Head of caudate nucleus (tissue), 42 donors: ENCODE measurements around the gene DOP1B.

Source experiments
- DNase-seq, 42 donors: peaks; one replicate each; pipeline versions ENCODE4 v3.0.0 to v3.0.0-alpha.2; 2020 to 2021; ENCODE audit warnings: mixed read lengths in 7 of 42
- intact Hi-C: fragments of 100-400 bp; cut with DNase I; formaldehyde crosslinking; loops from one replicate; pipeline ENCODE4 v1.15.0; 2022

The DOP1B gene

GRCh38 chr21:36163750-36164741, 7.4 kb downstream of the DOP1B start:
- peak in 3 of 42 donors; percentile 23 to 35 (median 32) for DNase-seq
- intact Hi-C loops = no loop called here

GRCh38 chr21:36165356-36165755, 8.7 kb downstream of the DOP1B start:
- DNase-seq = peak in 1 of 42 donors; percentile 21
- intact Hi-C loops = no loop called here

GRCh38 chr21:36166705-36167104, 10.1 kb downstream of the DOP1B start:
- DNase-seq = peak in 1 of 42 donors; percentile 10
- intact Hi-C loops = no loop called here

GRCh38 chr21:36167541-36167940, 10.9 kb downstream of the DOP1B start:
- DNase-seq = no peak
- intact Hi-C loops = no loop called here

- intact Hi-C loops = no loop called here
- peak in 2 of 42 donors; percentile 26 to 33 for DNase-seq
Measured at GRCh38 chr21:36169470-36170128, 13.0 kb downstream of the DOP1B start.

GRCh38 chr21:36170823-36171222, 14.2 kb downstream of the DOP1B start:
- intact Hi-C loops = no loop called here
- DNase-seq = no peak

GRCh38 chr21:36171336-36171735, 14.7 kb downstream of the DOP1B start:
- no peak for DNase-seq
- intact Hi-C loops = no loop called here

GRCh38 chr21:36171741-36172331, 15.2 kb downstream of the DOP1B start:
- intact Hi-C loops = no loop called here
- peak in 1 of 42 donors; percentile 27 for DNase-seq

GRCh38 chr21:36174780-36175179, 18.2 kb downstream of the DOP1B start:
- DNase-seq = peak in 1 of 42 donors; percentile 1
- intact Hi-C loops = no loop called here

GRCh38 chr21:36175771-36176565, 19.3 kb downstream of the DOP1B start:
- DNase-seq = peak in 1 of 42 donors; percentile 22
- intact Hi-C loops = no loop called here

- intact Hi-C loops = no loop called here
- peak in 1 of 42 donors; percentile 10 for DNase-seq
Measured at GRCh38 chr21:36178349-36178748, 21.7 kb downstream of the DOP1B start.

- intact Hi-C loops = no loop called here
- DNase-seq = no peak
Measured at GRCh38 chr21:36179145-36179544, 22.5 kb downstream of the DOP1B start.

GRCh38 chr21:36180963-36181362, 24.3 kb downstream of the DOP1B start:
- intact Hi-C loops = no loop called here
- no peak for DNase-seq

- intact Hi-C loops = no loop called here
- peak in 1 of 42 donors; percentile 25 for DNase-seq
Measured at GRCh38 chr21:36183144-36183795, 26.6 kb downstream of the DOP1B start.

- intact Hi-C loops = no loop called here
- peak in 12 of 42 donors; percentile 18 to 65 (median 32) for DNase-seq
Measured at GRCh38 chr21:36184545-36184944, 27.9 kb downstream of the DOP1B start.

- DNase-seq = peak in 1 of 42 donors; percentile 18
- intact Hi-C loops = no loop called here
Measured at GRCh38 chr21:36185523-36185922, 28.9 kb downstream of the DOP1B start.

- DNase-seq = peak in 2 of 42 donors; percentile 16 to 18
Measured at GRCh38 chr21:36186081-36186480, 29.5 kb downstream of the DOP1B start.

More at GRCh38 chr21:36186081-36186480, 29.5 kb downstream of the DOP1B start:
- intact Hi-C loops = no loop called here
